Omental fat pad (tissue), 4 donors: ENCODE results near the gene CHST8. TPM values are rescaled to one million over a fixed set of nuclear protein-coding genes. Genes with fewer than 3 reads are reported as not detected.
A peak's percentile ranks its signal among the peaks of the same experiment; 100 is the strongest.

Experiments used
- ATAC-seq: fragments of 150-250 bp; one replicate; pipeline ENCODE4 v1.9.1; 2016; ENCODE audit warnings: mild to moderate bottlenecking, moderate library complexity; ENCODE audit not compliant: low FRiP score
- DNase-seq: peaks from one replicate; pipeline ENCODE4 v3.0.0-alpha.2; 2019; ENCODE audit warnings: low spot score
- total RNA-seq, 4 donors: library from RNA; depleted of rRNA; stranded (reverse); fragments of >200 nt; gene quantifications; one replicate each; pipeline ENCODE4 v1.1.0, GENCODE V29; 2016
- TF ChIP-seq, protein P1 (sequence below), 3 donors: fragments of 450-650 bp; IDR thresholded peaks; one replicate each; pipeline ENCODE4 v1.5.1; 2016 to 2017; ENCODE audit warnings: antibody characterized with exemption in 3 of 3, mild to moderate bottlenecking in 3 of 3, moderate library complexity in 2 of 3

Gene CHST8
- total RNA-seq, 4 donors from 2014 or later: 1.3 to 4.8 (median 1.4) TPM; not detected in 1

DNA sequence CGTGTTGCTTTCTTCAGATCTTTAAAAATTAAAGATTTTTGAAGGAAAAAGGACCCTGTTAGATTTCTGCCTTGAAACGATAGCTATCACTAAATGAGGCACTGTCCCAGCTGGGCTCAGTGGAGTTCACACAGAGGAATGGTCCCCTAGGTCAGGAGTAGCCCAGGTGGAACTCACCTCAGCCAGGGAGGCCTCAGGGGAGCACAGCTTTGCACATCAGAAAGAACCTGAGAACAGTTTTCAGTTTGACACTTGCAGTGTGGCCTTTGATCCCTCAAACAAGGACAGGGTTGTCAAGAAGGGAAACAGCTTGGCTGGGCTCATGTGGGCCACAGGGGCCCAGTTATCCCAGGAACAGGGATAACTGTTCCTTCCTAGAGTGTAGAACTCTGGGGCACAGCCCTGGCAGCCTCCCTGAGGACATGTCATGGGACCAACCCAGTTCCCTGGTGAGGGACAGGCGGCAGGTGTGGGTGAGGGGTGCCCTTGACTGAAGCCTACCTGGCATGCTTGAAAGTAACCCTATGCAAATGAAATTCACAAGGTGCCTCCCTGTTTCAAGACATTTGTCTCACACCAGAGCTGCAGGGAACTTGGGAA is 59.4 kb downstream of the CHST8 start:
- TF ChIP-seq, protein P1, sequence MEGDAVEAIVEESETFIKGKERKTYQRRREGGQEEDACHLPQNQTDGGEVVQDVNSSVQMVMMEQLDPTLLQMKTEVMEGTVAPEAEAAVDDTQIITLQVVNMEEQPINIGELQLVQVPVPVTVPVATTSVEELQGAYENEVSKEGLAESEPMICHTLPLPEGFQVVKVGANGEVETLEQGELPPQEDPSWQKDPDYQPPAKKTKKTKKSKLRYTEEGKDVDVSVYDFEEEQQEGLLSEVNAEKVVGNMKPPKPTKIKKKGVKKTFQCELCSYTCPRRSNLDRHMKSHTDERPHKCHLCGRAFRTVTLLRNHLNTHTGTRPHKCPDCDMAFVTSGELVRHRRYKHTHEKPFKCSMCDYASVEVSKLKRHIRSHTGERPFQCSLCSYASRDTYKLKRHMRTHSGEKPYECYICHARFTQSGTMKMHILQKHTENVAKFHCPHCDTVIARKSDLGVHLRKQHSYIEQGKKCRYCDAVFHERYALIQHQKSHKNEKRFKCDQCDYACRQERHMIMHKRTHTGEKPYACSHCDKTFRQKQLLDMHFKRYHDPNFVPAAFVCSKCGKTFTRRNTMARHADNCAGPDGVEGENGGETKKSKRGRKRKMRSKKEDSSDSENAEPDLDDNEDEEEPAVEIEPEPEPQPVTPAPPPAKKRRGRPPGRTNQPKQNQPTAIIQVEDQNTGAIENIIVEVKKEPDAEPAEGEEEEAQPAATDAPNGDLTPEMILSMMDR (IDR thresholded peaks at IDR 0.05): no peak
- peak; percentile 1 for DNase-seq
- no peak for ATAC-seq

DNA sequence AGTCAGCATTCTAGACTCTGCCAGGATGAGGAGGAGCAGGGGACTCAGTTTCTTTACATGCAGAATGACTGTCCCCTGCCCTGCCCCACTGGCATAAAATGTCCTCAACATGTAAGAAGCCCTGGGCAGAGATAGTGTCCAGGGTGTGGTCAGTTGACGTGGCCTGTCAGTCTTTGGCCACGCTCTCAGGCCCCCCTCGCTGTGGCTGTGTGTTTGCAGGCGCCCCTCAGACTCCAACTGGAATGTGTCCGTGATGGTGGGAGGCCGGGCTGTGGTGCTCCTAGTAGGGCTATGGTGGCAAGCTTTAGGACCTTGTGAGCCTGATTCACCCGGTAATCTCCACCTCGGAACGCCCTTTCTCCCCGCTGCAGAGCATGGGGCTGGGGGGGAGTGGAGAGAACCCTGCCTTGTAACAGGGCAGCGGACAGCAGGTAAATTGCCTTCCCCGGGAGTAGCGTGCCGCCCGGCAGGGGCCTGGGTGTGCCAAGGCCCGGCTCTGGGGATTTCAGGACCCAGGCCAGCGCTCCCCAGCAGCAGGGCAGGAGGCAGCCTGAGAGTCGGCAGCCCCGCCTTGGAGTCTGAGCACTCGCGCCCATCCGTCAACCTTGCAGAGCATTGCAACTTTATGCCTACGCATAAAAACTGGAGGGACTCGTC is 62.3 kb downstream of the CHST8 start:
- DNase-seq (no peak), ATAC-seq (no peak)
- TF ChIP-seq, protein P1 (IDR thresholded peaks at IDR 0.05): no peak

DNA sequence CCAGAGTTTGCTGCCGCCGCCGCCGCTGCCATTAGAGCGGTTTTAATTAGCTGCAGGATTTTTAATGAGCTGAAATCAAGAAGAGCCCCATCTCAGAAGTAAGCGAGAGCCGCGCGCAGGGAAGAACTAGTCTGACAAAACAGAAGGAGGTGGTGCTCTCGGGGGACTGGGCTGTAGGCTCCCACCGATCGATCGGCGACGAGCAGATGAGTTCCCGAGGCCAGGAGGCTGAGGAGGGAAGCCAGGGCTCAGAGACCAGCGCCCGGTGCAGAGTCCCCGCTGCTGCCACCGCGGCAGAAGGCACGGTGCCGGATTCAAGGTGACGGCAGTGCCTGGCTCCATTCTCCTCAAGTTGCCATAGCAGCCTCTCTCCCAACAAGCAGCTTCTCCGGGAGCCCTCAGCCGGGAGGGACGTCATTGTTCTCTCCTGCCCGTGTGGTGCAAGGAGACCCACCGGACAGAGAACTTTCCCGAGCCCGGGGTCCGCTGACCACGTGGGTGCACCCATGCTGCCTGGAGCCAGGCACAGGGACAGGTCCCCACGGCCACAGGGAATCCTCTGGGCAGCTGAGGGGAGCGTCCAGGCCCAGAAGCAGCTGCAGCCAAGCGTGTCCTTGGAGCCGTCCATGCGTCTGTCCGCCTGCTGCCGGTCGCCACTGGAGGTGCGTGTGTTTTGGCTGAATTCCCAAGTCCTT is 62.9 kb downstream of the CHST8 start:
- TF ChIP-seq, protein P1 (IDR thresholded peaks at IDR 0.05): no peak
- no peak for ATAC-seq
- DNase-seq: no peak

DNA sequence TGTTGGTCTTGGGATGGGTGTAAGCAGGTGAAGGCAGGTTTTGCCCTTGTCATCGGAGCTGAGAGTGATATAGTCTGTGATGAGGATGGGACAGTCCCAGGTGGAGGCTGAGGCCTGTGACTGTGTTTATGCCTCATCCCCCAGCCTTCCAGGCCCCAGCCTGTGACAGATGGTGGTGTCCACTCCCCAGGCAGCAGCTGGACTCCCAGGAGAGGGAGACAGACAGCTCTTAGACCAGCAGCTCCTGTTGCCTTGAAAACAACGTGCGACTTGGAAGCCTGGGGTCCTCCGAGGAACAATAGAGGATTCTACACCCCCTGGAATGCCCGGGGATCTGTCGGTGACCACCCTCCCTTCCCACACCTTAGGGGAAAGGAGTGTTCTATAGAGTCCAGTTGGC is 63.8 kb downstream of the CHST8 start:
- ATAC-seq: no peak
- peak; percentile 15 for DNase-seq
- TF ChIP-seq, protein P1 (IDR thresholded peaks at IDR 0.05): no peak

DNA sequence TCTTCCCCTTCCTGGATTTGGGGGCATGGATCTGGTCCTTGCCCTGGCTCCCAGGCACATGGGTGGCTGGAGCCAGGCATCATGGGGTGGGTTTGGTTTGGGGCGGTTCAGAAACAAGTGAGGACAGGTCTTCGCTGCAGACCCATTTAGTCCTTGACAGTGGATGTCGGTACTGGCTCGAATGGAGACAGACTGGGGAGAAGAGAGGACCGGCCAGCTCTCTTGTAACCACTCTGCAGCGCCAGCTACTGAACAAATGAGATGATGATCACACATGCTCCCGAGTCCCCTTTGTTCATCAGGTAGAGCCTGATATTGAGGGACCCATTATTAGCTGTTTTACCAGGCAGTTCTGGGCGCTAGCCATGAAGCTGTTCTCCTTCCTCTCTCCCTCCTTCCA is 64.5 kb downstream of the CHST8 start:
- DNase-seq (no peak), ATAC-seq (no peak)
- TF ChIP-seq, protein P1 (IDR thresholded peaks at IDR 0.05): no peak

DNA sequence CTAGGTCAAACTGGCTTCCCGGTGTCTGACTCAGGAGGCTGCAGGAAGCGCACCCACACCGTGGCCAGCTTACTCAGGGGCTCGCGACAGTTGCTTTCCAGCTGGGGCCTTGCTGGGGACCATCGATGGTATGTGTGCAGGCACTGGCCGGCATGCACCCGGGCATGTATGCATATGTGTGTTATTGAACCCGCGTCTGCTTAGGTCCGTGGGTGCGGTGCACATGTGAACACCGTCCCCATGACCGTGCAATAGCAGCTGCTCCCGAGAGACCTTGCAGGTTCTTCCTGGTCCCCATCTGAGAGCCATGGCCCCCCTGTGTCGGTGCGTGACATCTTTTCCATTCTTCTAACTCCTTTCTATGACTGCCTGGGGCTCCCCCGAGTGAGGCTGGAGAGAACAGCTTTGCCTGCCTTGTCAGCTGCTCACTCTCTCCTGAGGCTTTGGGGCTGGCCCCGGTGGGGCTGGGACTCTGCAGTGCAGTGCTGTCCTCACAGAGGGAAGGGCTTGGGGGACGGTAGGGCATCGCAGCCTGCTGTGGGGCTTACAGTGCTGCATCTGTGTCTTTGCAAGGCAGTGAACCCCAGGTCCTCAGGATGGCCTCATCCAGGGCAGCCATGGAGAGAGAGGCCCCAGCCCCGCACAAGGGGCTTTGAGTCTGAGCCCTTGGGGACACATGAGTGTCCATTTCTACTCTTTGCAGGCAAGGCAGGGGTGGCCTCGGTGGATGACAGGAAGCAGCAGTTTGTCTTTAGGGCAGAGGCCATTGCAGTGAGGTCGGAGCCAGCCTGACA is 65.1 kb downstream of the CHST8 start:
- TF ChIP-seq, protein P1 (IDR thresholded peaks at IDR 0.05): no peak
- DNase-seq (peak; percentile 8), ATAC-seq (no peak)
